ENCODE measurements around the gene SLC28A2. TPM values are rescaled to one million over a fixed set of nuclear protein-coding genes. Genes with fewer than 3 reads are reported as not detected.

SLC28A2 gene
- total RNA-seq, 1 experiment from 2014 or later: not detected

DNA sequence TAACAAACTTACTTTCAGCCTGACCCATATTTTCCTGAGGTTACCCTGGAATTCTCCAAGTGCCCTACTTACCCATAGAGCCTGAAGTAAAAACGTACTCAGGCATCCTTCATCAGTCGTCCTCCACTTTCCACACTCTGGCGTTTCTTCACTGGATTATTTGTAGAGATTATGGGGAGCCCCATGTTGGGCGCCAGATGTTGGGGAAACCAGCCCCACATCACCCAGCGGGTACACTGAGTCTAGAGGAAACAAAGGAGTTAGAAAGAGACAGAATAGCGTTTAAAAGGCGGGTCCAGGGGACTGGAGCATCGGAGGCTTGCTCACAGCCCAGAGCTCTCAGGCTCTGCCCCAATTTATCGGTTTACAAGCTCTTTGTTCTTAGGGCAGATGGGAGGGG lies 9.7 kb upstream of the SLC28A2 start:
- no peak overlapping the region for H2BK12ac ChIP-seq (ENCODE audit: insufficient read length, low read depth, low read length)
- no peak overlapping the region for H2BK15ac ChIP-seq (ENCODE audit: low read depth, low read length)
- no peak overlapping the region for H3K4ac ChIP-seq (ENCODE audit: low read depth, low read length)
- no peak for DNase-seq
- no peak overlapping the region for H3K23ac ChIP-seq (ENCODE audit: insufficient read length, low read depth, low read length)
- H3T11ph ChIP-seq (ENCODE audit: low read length): no peak overlapping the region
- H3K79me2 ChIP-seq (ENCODE audit: insufficient read depth, low read length): no peaks in the 10 kb centered on the region
- no peak overlapping the region for H3K56ac ChIP-seq (ENCODE audit: insufficient read length, low read depth, low read length)
- H4K20me1 ChIP-seq (ENCODE audit: control insufficient read depth, insufficient read depth, insufficient read length): no peaks in the 10 kb centered on the region
- no peak overlapping the region for H3K27ac ChIP-seq (ENCODE audit: insufficient read length, low read depth, low read length)
- no peak overlapping the region for H2BK5ac ChIP-seq (ENCODE audit: insufficient read length, low read length)
- H2AFZ ChIP-seq (ENCODE audit: low read length): no peak overlapping the region
- no peak overlapping the region for H2BK120ac ChIP-seq (ENCODE audit: low read depth, low read length, poor library complexity, severe bottlenecking)
- no peak overlapping the region for H3K4me2 ChIP-seq (ENCODE audit: insufficient read depth, insufficient read length, low read length)
- H3K9ac ChIP-seq (ENCODE audit: extremely low read depth, insufficient read length, low read length): no peak overlapping the region
- H3K4me1 Mint-ChIP-seq: no peaks in the 10 kb centered on the region
- peaks cover 11 to 25% (median 18%) of the 10 kb centered on the region in 3 experiments for H3K36me3 Mint-ChIP-seq (ENCODE audit: insufficient read depth in 1 of 3, low read depth in 3 of 3)
- peaks cover 66 to 75% of the 10 kb centered on the region in 2 experiments for H3K9me3 Mint-ChIP-seq
- H2AK5ac ChIP-seq (ENCODE audit: insufficient read length, low read length): no peak overlapping the region
- no peak overlapping the region for H3K27ac Mint-ChIP-seq
- peaks cover 8% of the 10 kb centered on the region for H3K27me3 Mint-ChIP-seq (ENCODE audit: low read depth)
- no peaks in the 10 kb centered on the region for H3K79me1 ChIP-seq (ENCODE audit: insufficient read depth, low read depth, low read length, poor library complexity, severe bottlenecking)
- H3K4me1 ChIP-seq (ENCODE audit: insufficient read depth, low read length): no peaks in the 10 kb centered on the region
- H3K27me3 ChIP-seq (ENCODE audit: insufficient read depth, low read length): no peaks in the 10 kb centered on the region
- TF ChIP-seq, protein P1, sequence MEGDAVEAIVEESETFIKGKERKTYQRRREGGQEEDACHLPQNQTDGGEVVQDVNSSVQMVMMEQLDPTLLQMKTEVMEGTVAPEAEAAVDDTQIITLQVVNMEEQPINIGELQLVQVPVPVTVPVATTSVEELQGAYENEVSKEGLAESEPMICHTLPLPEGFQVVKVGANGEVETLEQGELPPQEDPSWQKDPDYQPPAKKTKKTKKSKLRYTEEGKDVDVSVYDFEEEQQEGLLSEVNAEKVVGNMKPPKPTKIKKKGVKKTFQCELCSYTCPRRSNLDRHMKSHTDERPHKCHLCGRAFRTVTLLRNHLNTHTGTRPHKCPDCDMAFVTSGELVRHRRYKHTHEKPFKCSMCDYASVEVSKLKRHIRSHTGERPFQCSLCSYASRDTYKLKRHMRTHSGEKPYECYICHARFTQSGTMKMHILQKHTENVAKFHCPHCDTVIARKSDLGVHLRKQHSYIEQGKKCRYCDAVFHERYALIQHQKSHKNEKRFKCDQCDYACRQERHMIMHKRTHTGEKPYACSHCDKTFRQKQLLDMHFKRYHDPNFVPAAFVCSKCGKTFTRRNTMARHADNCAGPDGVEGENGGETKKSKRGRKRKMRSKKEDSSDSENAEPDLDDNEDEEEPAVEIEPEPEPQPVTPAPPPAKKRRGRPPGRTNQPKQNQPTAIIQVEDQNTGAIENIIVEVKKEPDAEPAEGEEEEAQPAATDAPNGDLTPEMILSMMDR (conservative IDR thresholded peaks at IDR 0.05): no peak
- H3K14ac ChIP-seq (ENCODE audit: insufficient read depth, low read length): no peak overlapping the region
- H3K18ac ChIP-seq (ENCODE audit: insufficient read length, low read depth, low read length): no peak overlapping the region
- H3K9me3 ChIP-seq (ENCODE audit: control insufficient read depth, low read depth, low read length): peaks cover 29% of the 10 kb centered on the region
- WGBS (ENCODE audit: extremely low coverage, insufficient read length, low lambda C conversion rate): no CpG with 5 or more reads among the region's 9 CpGs
- no peak overlapping the region for H3K4me3 Mint-ChIP-seq
- no peaks in the 10 kb centered on the region for H3K23me2 ChIP-seq (ENCODE audit: insufficient read length, low read depth, low read length, poor library complexity, severe bottlenecking)
- no peak overlapping the region for H4K8ac ChIP-seq (replicated peaks; ENCODE audit: insufficient read length, low read depth, low read length)
- H2BK20ac ChIP-seq (ENCODE audit: low read depth, low read length, poor library complexity, severe bottlenecking): no peak overlapping the region
- no peak overlapping the region for H4K5ac ChIP-seq (ENCODE audit: insufficient read length, low read depth, low read length)
- no peak overlapping the region for H4K91ac ChIP-seq (ENCODE audit: insufficient read length, low read depth, low read length)

Data from H9 (cell line).